Measurements from ENCODE around the gene TTC16. TPM values are rescaled to one million over a fixed set of nuclear protein-coding genes. Genes with fewer than 3 reads are reported as not detected.
"Not testable (repeated sequence)": the region's sequence is repeated elsewhere in the genome, so short reads cannot be mapped to it uniquely, and the experiment has no call there.

TTC16 gene
- total RNA-seq, 1 donor from 2014 or later, result not detected

GRCh38 chr9:127739614-127740330, 23.9 kb downstream of the TTC16 start:
- DNase-seq (ENCODE audit: low spot score in 2 of 2) (no peak), FAIRE-seq (no peak)

GRCh38 chr9:127741831-127742434, 26.1 kb downstream of the TTC16 start:
- FAIRE-seq, result no peak
- peak; percentile 78 to 82 for DNase-seq (ENCODE audit: low spot score in 2 of 2)

GRCh38 chr9:127742435-127743088, 26.7 kb downstream of the TTC16 start:
- DNase-seq (ENCODE audit: low spot score in 2 of 2) (peak in 1 of 2 donors; percentile 49), FAIRE-seq (no peak)

GRCh38 chr9:127744398-127745110, 28.7 kb downstream of the TTC16 start:
- DNase-seq (ENCODE audit: low spot score in 2 of 2) (no peak), FAIRE-seq (no peak)

- FAIRE-seq (no peak), DNase-seq (ENCODE audit: low spot score in 2 of 2) (no peak)
Observed at GRCh38 chr9:127746959-127747569, 31.2 kb downstream of the TTC16 start.

- FAIRE-seq (no peak), DNase-seq (ENCODE audit: low spot score in 2 of 2) (no peak)
Observed at GRCh38 chr9:127749090-127749787, 33.4 kb downstream of the TTC16 start.

GRCh38 chr9:127751269-127752054, 35.6 kb downstream of the TTC16 start:
- DNase-seq (ENCODE audit: low spot score in 2 of 2), result no peak
- no peak for FAIRE-seq

- DNase-seq (ENCODE audit: low spot score in 2 of 2) (peak in 1 of 2 donors; percentile 47), FAIRE-seq (no peak)
Observed at GRCh38 chr9:127753148-127753547, 37.3 kb downstream of the TTC16 start.

GRCh38 chr9:127753622-127754021, 37.7 kb downstream of the TTC16 start:
- DNase-seq (ENCODE audit: low spot score in 2 of 2), result no peak
- no peak for FAIRE-seq

- DNase-seq (ENCODE audit: low spot score in 2 of 2) (peak; percentile 61 to 81), FAIRE-seq (no peak)
Observed at GRCh38 chr9:127754099-127755060, 38.5 kb downstream of the TTC16 start.

GRCh38 chr9:127755061-127756060, 39.5 kb downstream of the TTC16 start:
- DNase-seq (ENCODE audit: low spot score in 2 of 2) (peak; percentile 60 to 73), FAIRE-seq (no peak)

- FAIRE-seq (no peak), DNase-seq (ENCODE audit: low spot score in 2 of 2) (no peak)
Observed at GRCh38 chr9:127756233-127756632, 40.4 kb downstream of the TTC16 start.

GRCh38 chr9:127756776-127757175, 40.9 kb downstream of the TTC16 start:
- DNase-seq (ENCODE audit: low spot score in 2 of 2), result not testable (repeated sequence)

GRCh38 chr9:127758843-127759242, 43.0 kb downstream of the TTC16 start:
- DNase-seq (ENCODE audit: low spot score in 2 of 2), result no peak
- FAIRE-seq, result no peak

More at GRCh38 chr9:127756776-127757175, 40.9 kb downstream of the TTC16 start:
- FAIRE-seq, result not testable (repeated sequence)

GRCh38 chr9:127761061-127761460, 45.2 kb downstream of the TTC16 start:
- FAIRE-seq, result no peak
- no peak for DNase-seq (ENCODE audit: low spot score in 2 of 2)

- DNase-seq (ENCODE audit: low spot score in 2 of 2) (no peak), FAIRE-seq (no peak)
Observed at GRCh38 chr9:127761491-127761956, 45.6 kb downstream of the TTC16 start.

All from frontal cortex (tissue), 4 donors.